Activated T-cell treated with anti-CD3 and anti-CD28 coated beads for 24 hours (primary cell): ENCODE results near the gene SLC35G6.
"Not testable (repeated sequence)": the region's sequence is repeated elsewhere in the genome, so short reads cannot be mapped to it uniquely, and the experiment has no call there.

Experiments
- DNase-seq: peaks from one replicate; pipeline ENCODE4 v3.0.0-alpha.2; 2020; ENCODE audit warnings: low read depth

Gene SLC35G6

GRCh38 chr17:7460850-7461660 lies 20.2 kb upstream of the SLC35G6 start:
- DNase-seq = no peak

DNA sequence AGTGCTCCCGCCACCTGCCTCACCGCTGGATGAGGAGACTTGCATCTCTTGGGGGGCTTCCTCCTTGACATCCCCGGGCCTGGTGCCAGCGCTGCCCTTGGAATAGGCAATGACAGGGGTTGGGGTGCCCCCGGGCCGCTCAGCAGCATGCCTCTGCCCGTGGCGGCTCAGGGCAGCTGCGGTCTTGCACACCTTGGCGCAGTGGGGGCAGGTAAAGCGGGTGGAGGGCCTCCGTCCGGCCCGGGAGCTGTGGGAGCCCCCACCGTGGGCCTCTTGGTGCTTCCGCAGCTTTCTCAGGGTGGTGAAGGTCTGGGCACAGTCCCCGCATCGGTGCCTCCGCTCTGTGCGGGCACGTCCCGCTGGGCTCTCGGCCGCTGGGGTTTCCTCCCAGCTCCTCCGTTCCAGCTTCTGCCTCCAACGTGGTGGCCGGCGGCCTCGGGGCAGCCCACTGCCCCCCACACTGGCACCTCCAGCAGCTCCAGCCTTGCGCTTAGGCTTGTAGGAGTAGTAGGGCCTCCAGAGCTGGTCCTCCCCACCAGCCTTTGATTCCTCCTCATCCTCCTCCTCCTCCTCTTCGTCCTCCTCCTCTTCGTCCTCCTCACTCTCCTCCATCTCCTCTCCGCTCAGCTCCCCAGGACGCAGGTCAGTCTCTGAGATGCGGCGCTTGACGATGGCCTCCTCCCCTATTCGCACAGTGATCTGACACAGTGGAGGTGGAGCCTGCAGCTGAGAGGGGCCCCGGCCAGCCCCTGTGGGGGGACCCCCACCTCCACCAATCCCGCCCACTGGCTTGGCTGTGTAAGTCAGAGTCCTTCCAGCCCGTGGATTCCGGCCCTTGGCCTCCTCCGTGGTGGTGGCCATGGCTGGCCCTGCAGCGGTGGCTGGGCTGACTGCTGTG lies 18.5 kb upstream of the SLC35G6 start:
- DNase-seq = no peak

DNA sequence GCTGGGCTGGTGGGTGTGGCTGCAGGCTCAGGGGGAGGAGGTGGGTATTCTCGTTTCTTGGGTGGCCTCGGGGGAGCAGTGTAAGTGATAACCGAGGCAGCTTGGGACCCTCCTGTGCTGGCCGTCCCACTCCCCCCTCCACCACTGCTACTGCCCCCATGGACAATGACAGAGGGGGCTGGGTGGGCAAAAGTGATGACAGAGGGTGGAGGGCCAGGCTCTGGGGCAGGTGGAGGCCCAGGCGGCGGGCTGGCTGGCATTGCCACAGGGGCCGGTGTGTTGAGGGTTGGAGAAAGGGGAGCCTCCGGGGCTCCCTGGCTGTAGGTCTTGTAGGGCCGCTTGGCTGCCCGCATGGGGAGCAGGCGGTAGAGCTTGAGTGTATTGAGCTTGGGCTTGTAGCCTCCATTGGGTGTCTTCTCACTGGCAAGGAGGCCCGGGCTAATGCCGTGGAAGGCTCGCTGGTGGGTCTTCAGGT lies 17.8 kb upstream of the SLC35G6 start:
- DNase-seq = no peak

DNA sequence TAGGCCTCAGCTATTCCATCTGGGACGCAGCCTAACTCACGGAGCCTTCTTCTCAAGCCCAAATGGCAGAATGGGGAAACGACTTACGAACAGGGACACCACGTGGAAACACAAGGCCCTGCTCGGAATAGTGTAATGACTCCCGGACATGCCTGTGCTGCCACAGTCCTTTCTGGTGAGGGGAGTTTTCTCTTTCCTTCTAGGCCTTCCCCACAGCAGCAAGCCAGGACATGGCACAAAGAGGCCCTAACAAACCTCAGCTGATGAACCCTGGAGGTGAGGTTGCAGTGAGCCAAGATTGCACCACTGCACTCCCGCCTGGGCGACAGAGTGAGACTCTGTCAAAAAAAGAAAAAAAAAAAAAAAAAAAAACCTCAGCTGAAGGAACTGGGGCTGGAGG lies 17.2 kb upstream of the SLC35G6 start:
- DNase-seq = no peak

- no peak for DNase-seq
Measured at GRCh38 chr17:7465597-7466275, 15.5 kb upstream of the SLC35G6 start.

DNA sequence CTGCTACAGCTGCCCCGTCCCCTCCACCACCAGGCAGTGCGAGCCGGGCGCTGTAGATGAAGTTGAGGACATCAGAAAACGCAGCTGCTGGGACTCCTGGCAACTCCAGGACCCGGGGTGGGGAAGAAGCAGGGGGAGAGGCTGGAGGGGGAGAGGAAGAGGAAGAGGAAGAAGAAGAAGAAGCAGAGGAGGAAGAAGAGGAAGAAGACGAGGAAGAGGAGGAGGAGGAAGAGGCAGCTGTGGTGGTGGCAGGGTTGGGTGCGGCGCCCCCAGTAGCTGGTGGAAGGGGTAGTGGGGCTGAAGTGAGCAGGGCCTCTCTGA lies 15.0 kb upstream of the SLC35G6 start:
- no peak for DNase-seq

GRCh38 chr17:7466639-7467341 lies 14.5 kb upstream of the SLC35G6 start:
- no peak for DNase-seq

DNA sequence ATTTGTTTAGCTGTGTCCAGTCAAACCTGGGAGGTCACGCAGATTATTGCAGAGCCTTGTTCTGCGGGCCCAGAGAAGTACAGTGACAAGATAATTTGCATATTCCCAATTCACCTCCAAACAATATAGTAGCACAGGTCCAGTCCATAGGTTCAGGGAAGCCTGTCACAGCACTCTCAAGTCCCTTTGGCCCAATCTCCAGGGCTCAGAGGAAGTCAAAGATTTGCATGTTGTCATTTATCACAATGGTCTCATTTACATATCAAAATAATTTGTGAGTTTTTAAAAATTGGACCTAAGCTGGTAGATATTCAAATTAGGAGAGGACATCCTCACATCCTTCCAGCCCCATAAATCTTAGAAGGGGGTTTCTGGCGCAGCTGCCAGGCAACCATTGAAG lies 13.7 kb upstream of the SLC35G6 start:
- DNase-seq = no peak

GRCh38 chr17:7468290-7468689 lies 13.0 kb upstream of the SLC35G6 start:
- DNase-seq = no peak

DNA sequence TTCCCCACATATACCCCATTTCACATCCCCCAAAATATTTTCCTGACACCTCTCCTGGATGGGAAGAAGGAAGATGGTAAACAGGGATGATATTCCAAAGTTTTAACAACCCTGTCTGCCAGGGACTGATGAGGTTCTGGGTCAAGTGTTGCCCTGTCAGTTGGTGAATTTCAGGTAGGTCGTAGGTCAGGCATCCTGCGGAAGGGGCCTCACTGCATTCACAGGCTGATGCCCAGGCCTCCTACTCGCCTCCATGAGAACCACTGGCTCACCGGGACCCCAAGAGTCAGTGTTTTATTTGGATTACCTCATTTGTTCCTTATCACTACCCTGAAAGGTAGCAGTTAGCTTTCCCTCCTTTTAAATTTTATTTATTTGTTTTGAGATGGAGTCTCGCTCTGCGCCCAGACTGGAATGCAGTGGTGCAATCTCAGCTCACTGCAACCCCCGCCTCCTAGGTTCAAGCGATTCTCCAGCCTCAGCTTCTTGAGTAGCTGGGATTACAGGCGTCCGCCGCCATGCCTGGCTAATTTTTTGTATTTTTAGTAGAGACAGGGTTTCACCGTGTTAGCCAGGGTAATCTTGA lies 12.3 kb upstream of the SLC35G6 start:
- no peak for DNase-seq

DNA sequence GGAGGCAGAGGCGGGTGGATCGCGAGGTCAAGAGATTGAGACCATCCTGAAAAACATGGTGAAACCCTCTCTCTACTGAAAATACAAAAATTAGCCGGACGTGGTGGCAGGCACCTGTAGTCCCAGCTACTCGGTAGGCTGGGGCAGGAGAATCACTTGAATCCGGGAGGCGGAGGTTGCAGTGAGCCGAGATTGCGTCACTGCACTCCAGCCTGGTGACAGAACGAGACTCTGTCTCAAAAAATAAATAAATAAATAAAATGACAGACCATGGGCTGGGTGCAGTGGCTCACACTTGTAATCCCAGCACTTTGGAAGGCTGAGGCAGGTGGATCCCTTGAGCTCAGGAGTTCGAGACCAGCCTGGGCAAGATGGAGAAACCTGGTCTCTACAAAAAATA lies 11.4 kb upstream of the SLC35G6 start:
- DNase-seq = not testable (repeated sequence)

DNA sequence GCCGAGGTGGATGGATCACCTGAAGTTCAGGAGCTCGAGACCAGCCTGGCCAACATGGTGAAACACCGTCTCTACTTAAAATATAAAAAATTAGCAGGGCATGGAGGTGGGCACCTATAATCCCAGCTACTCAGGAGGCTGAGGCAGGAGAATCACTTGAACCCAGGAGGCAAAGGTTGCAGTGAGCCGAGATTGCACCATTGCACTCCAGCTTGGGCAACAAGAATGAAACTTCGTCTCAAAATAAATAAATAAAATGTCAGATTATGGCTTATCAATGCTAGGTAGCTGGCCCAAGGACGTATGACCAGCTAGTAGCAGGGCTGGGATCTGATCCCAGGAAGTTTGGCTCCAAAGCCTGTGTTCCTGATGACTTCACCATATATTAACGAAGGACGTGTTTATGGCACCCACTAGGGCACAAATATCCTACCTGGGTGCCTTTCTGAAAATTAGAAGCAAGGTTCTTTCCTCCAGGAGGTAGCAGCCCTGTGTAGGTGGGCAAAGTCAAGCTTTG lies 10.7 kb upstream of the SLC35G6 start:
- DNase-seq = not testable (repeated sequence)

GRCh38 chr17:7471729-7472128 lies 9.5 kb upstream of the SLC35G6 start:
- DNase-seq = no peak

GRCh38 chr17:7474767-7475166 lies 6.5 kb upstream of the SLC35G6 start:
- DNase-seq = not testable (repeated sequence)

GRCh38 chr17:7475764-7476422 lies 5.4 kb upstream of the SLC35G6 start:
- DNase-seq = no peak

- no peak for DNase-seq
Measured at GRCh38 chr17:7476494-7476893, 4.8 kb upstream of the SLC35G6 start.

DNA sequence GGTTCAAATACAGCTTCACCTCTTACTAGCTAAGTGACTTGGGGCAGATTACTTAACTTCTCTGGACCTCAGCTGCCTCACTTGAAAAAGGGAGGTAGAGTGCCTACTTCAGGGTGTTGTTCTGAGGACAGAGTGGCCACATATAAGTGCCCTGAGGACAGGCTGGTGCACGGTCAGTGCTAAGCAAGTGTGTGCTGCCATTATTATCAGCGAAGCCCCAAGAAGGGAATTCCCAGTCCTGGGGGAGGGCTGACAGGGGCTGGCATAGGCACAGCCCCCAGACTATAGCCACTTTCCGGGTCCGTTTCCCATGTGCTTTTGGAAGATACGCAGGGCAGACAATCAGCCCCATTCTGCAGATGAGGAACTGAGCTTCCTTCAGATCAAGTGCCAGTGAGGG lies 4.3 kb upstream of the SLC35G6 start:
- DNase-seq = no peak

- no peak for DNase-seq
Measured at GRCh38 chr17:7477392-7478275, 3.6 kb upstream of the SLC35G6 start.

DNA sequence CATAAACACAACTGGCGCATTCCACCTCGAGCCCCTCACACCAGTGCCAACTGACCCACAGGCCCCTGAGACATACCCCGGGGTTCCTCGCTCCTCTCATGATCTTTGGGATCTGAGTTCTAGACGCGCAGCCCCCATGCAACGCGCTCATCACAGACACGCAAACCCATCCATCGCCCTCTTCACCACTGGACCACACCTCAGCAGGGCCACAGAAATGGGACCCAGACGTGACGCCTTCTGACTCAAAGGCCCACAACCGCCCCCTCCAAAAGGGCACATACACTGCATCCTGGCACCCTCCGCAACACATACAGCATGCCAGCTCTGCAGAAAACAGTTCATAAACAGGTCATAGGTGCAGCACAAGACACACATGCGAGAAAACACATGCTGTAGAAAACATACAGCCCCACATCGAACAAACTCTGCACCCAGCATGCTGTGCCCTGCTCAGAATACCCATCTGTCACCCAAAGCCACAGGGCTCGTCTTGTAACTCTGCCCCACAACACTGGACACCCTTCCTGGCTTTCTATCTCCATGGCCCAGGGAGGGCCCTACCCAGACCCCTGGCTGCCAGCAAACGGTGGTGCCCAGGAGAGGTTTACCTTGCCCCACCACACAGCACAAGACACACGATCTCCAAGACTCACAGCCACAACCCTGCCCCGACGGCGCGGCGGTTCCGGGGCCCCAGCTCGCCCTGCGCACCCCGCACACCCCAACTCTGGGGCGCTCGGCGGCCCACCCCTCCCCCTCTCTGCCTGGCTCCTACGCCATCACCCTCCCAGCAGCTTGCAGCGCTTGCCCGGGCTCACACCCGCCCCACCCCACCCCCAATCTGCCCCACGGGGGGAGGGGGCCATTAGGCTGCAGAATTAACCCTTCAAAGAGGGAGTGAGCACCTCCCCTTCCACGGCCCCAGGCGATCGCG lies 2.7 kb upstream of the SLC35G6 start:
- DNase-seq = peak; percentile 34
